Caco-2 (cell line): ENCODE measurements around the gene KRTAP4-6. TPM values are rescaled to one million over a fixed set of nuclear protein-coding genes. Genes with fewer than 3 reads are reported as not detected.

Experiments
- BruUV-seq: library from RNA; stranded (reverse); fragments of 400-500 nt; replicated peaks from 2 replicates; lab custom pipeline; 2021; lab: Mats Ljungman, UMichigan
- CTCF ChIA-PET: fragments of 300-600 bp; sonication (Branson Sonifier 250); formaldehyde crosslinking; loops from one replicate; lab custom pipeline; 2022; ENCODE audit warnings: antibody characterized with exemption; lab: Charles Lee
- POLR2A ChIA-PET: fragments of 300-600 bp; sonication (Branson Sonifier 250); formaldehyde crosslinking; loops from one replicate; lab custom pipeline; 2022; ENCODE audit warnings: antibody characterized with exemption; lab: Charles Lee
- DNase-seq, 2 experiments: peaks; one replicate each; pipeline versions ENCODE4 v3.0.0 to v3.0.0-alpha.2; 2020 to 2022
- H3K27me3 ChIP-seq: replicated peaks from 2 replicates; pipeline ENCODE4 v1.6.0; 2011; ENCODE audit warnings: low read length; ENCODE audit not compliant: control insufficient read depth, insufficient read depth
- H3K36me3 ChIP-seq: 2 replicates; pipeline ENCODE4 v1.5.1; 2011; ENCODE audit warnings: low read length; ENCODE audit not compliant: control insufficient read depth, insufficient read depth
- H3K4me1 ChIP-seq: fragments of 250-450 bp; sonication (Bioruptor Pico); 2 replicates; pipeline ENCODE4 v1.5.1; 2020; ENCODE audit warnings: mild to moderate bottlenecking
- H3K4me3 ChIP-seq: 2 replicates; pipeline ENCODE4 v1.5.1; 2011; ENCODE audit warnings: low read depth, mild to moderate bottlenecking, control low read depth, low read length
- H3K9me3 ChIP-seq: fragments of 250-450 bp; sonication (Bioruptor Pico); 2 replicates; pipeline ENCODE4 v1.5.1; 2020; ENCODE audit warnings: mild to moderate bottlenecking, moderate library complexity
- H3K27ac Mint-ChIP-seq: one replicate; pipeline ENCODE4 v1.8.0; 2022; ENCODE audit warnings: mixed read lengths; ENCODE audit not compliant: unreplicated experiment
- H3K27me3 Mint-ChIP-seq: one replicate; pipeline ENCODE4 v1.8.0; 2022; ENCODE audit warnings: mixed read lengths; ENCODE audit not compliant: insufficient read depth, unreplicated experiment
- H3K36me3 Mint-ChIP-seq: one replicate; pipeline ENCODE4 v1.8.0; 2022; ENCODE audit warnings: mild to moderate bottlenecking, mixed read lengths; ENCODE audit not compliant: insufficient read depth, unreplicated experiment
- H3K4me1 Mint-ChIP-seq: one replicate; pipeline ENCODE4 v1.8.0; 2022; ENCODE audit warnings: low read depth, mixed read lengths; ENCODE audit not compliant: unreplicated experiment
- H3K4me3 Mint-ChIP-seq: one replicate; pipeline ENCODE4 v1.8.0; 2022; ENCODE audit warnings: mild to moderate bottlenecking, moderate library complexity, mixed read lengths; ENCODE audit not compliant: unreplicated experiment
- H3K9me3 Mint-ChIP-seq: one replicate; pipeline ENCODE4 v1.8.0; 2022; ENCODE audit warnings: mixed read lengths; ENCODE audit not compliant: unreplicated experiment
- CTCF ChIP-seq, 2 experiments: fragments of 200-600 bp in 1 of 2; IDR thresholded peaks; 1 replicate in 1 of 2; 2 replicates in 1 of 2; pipeline versions ENCODE4 v1.5.1 to v1.8.0; 2011 to 2022; ENCODE audit warnings: antibody characterized with exemption in 1 of 2, control low read depth in 1 of 2, inconsistent platforms in 1 of 2, low read depth in 1 of 2, low read length in 1 of 2, mild to moderate bottlenecking in 1 of 2, moderate library complexity in 1 of 2; ENCODE audit not compliant: insufficient read depth in 1 of 2, severe bottlenecking in 1 of 2, unreplicated experiment in 1 of 2
- intact Hi-C: fragments of 100-400 bp; cut with micrococcal nuclease; formaldehyde crosslinking; loops from one replicate; pipeline ENCODE4 v1.10.0; 2022; ENCODE audit not compliant: unreplicated experiment
- total RNA-seq: library from RNA; stranded (reverse); gene quantifications from 2 replicates; pipeline ENCODE4 v1.2.3, GENCODE V29; 2022

The KRTAP4-6 gene
- total RNA-seq, 1 experiment from 2014 or later, result not detected

DNA sequence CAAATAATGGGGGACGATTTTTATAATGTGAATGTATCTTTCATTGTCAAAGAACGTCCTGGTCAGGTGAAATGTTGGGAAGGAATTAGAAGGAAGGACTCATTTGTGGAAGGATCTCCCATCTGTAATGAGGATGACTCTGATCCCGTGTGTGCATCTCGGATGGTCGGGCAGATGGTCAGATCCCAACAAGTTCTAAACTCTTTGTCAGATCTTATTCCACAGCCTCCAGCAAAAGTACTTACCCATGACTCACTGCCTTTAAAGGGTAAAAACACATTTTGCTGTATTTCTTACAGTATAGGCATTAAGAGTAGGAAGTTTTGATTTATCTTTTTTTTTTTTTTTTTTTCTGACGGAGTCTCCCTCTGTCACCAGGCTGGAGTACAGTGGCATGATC, 41.9 kb downstream of the KRTAP4-6 start:
- Histone ChIP-seq H3K27me3 (no peaks in the 10 kb centered on the region), H3K4me3 (no peak overlapping the region), H3K9me3 (no peaks in the 10 kb centered on the region), H3K4me1 (peaks cover 10% of the 10 kb centered on the region; the same call in 1 of the 2 replicates), H3K36me3 (no peaks in the 10 kb centered on the region)
- DNase-seq, result no peak
- ChIA-PET POLR2A (no interaction called here), CTCF (no interaction called here)
- no peaks in the 10 kb centered on the region for H3K36me3 Mint-ChIP-seq
- intact Hi-C loops, result no loop called here
- TF ChIP-seq CTCF (IDR thresholded peaks at IDR 0.05; ENCODE audit: insufficient read depth in 1 of 2, low read depth in 1 of 2, low read length in 1 of 2, severe bottlenecking in 1 of 2, unreplicated experiment in 1 of 2), result no peak
- no peaks in the 10 kb centered on the region for H3K27me3 Mint-ChIP-seq
- BruUV-seq, result no TSS peak
- peaks cover 22% of the 10 kb centered on the region for H3K4me1 Mint-ChIP-seq
- H3K9me3 Mint-ChIP-seq, result no peaks in the 10 kb centered on the region
- no peak overlapping the region for H3K27ac Mint-ChIP-seq
- no peak overlapping the region for H3K4me3 Mint-ChIP-seq

GRCh38 chr17:41098042-41098441, 42.3 kb downstream of the KRTAP4-6 start, which contains the start of gene KRTAP4-8:
KRTAP4-8 (minus strand) TSS chr17:41098142; CDS start chr17:41098084, 58 bp downstream.
- CTCF ChIA-PET, result no interaction called here
- no peak within 1 kb of the TSS for H3K4me3 ChIP-seq
- Mint-ChIP-seq H3K9me3 (no peaks in the 10 kb centered on the region), H3K27me3 (no peaks in the 10 kb centered on the region), H3K36me3 (no peaks in the 10 kb centered on the region), H3K27ac (peak within 1 kb of the TSS; percentile 52), H3K4me1 (peaks cover 22% of the 10 kb centered on the region), H3K4me3 (no peak within 1 kb of the TSS)
- no peaks in the 10 kb centered on the region for H3K36me3 ChIP-seq
- POLR2A ChIA-PET, result interaction anchor here (0.6 kb wide), 1 partner anchor 196 kb away, joined by 3 read pairs; no protein-coding TSS in a partner anchor
- BruUV-seq, result no TSS peak
- DNase-seq, result no peak
- H3K27me3 ChIP-seq, result no peaks in the 10 kb centered on the region
- H3K4me1 ChIP-seq, result peaks cover 10% of the 10 kb centered on the region; the same call in 1 of the 2 replicates
- TF ChIP-seq CTCF (IDR thresholded peaks at IDR 0.05; ENCODE audit: insufficient read depth in 1 of 2, low read depth in 1 of 2, low read length in 1 of 2, severe bottlenecking in 1 of 2, unreplicated experiment in 1 of 2), result no peak
- intact Hi-C loops, result no loop called here
- H3K9me3 ChIP-seq, result no peaks in the 10 kb centered on the region

GRCh38 chr17:41096055-41096454, 44.3 kb downstream of the KRTAP4-6 start:
- no peak overlapping the region for H3K27ac Mint-ChIP-seq
- no peaks in the 10 kb centered on the region for H3K27me3 ChIP-seq

More at GRCh38 chr17:41096055-41096454, 44.3 kb downstream of the KRTAP4-6 start:
- H3K4me3 Mint-ChIP-seq, result no peak overlapping the region
- H3K36me3 Mint-ChIP-seq, result no peaks in the 10 kb centered on the region
- H3K9me3 Mint-ChIP-seq, result no peaks in the 10 kb centered on the region
- Histone ChIP-seq H3K9me3 (peaks cover 4% of the 10 kb centered on the region; the same call in 1 of the 2 replicates), H3K4me3 (no peak overlapping the region), H3K4me1 (peaks cover 10% of the 10 kb centered on the region; the same call in 1 of the 2 replicates), H3K36me3 (no peaks in the 10 kb centered on the region)
- ChIA-PET POLR2A (no interaction called here), CTCF (no interaction called here)
- H3K27me3 Mint-ChIP-seq, result no peaks in the 10 kb centered on the region
- peaks cover 22% of the 10 kb centered on the region for H3K4me1 Mint-ChIP-seq
- intact Hi-C loops, result no loop called here
- no peak for TF ChIP-seq CTCF (IDR thresholded peaks at IDR 0.05; ENCODE audit: insufficient read depth in 1 of 2, low read depth in 1 of 2, low read length in 1 of 2, severe bottlenecking in 1 of 2, unreplicated experiment in 1 of 2)
- no peak for DNase-seq
- no TSS peak for BruUV-seq

Other genes starting within 250 kb of the KRTAP4-6 start
- 43.6 and 47.1 TPM in 2 replicates for gene KRT23, start 202.9 kb downstream of the KRTAP4-6 start, total RNA-seq
- gene KRT39, start 173.6 kb downstream of the KRTAP4-6 start, total RNA-seq, result not detected in 2 replicates
- gene KRT40, start 156.2 kb downstream of the KRTAP4-6 start, total RNA-seq, result not detected in 2 replicates
- gene KRTAP3-3, start 146.4 kb downstream of the KRTAP4-6 start, total RNA-seq, result not detected in 2 replicates
- gene KRTAP3-2, start 140.6 kb downstream of the KRTAP4-6 start, total RNA-seq, result not detected in 2 replicates
- 7.4 and 7.9 TPM in 2 replicates for gene KRTAP3-1, start 131.4 kb downstream of the KRTAP4-6 start, total RNA-seq
- gene KRTAP1-5, start 113.3 kb downstream of the KRTAP4-6 start, total RNA-seq, result not detected in 2 replicates
- gene KRTAP1-4, start 110.3 kb downstream of the KRTAP4-6 start, total RNA-seq, result not detected in 2 replicates
- not detected in 2 replicates for gene KRTAP1-3, start 105.7 kb downstream of the KRTAP4-6 start, total RNA-seq
- not detected in 2 replicates for gene KRTAP1-1, start 99.1 kb downstream of the KRTAP4-6 start, total RNA-seq
- not detected in 2 replicates for gene KRTAP2-1, start 93.2 kb downstream of the KRTAP4-6 start, total RNA-seq
- gene KRTAP2-2, start 85.3 kb downstream of the KRTAP4-6 start, total RNA-seq, result not detected in 2 replicates
- gene KRTAP2-3, start 80.4 kb downstream of the KRTAP4-6 start, total RNA-seq, result 3.7 and 4.9 TPM in 2 replicates
- gene KRTAP2-4, start 74.7 kb downstream of the KRTAP4-6 start, total RNA-seq, result not detected in 2 replicates
- gene KRTAP4-7, start 56.4 kb downstream of the KRTAP4-6 start, total RNA-seq, result not detected in 2 replicates
- gene KRTAP4-8, start 42.4 kb downstream of the KRTAP4-6 start, total RNA-seq, result not detected in 2 replicates
- gene KRTAP4-16, start 38.3 kb downstream of the KRTAP4-6 start, total RNA-seq, result not detected in 2 replicates
- gene KRTAP4-9, start 35.2 kb downstream of the KRTAP4-6 start, total RNA-seq, result not detected in 2 replicates
- gene KRTAP4-11, start 22.2 kb downstream of the KRTAP4-6 start, total RNA-seq, result not detected in 2 replicates
- gene KRTAP4-12, start 16.4 kb downstream of the KRTAP4-6 start, total RNA-seq, result not detected in 2 replicates
- gene KRTAP4-5, start 9.3 kb upstream of the KRTAP4-6 start, total RNA-seq, result not detected in 2 replicates
- not detected in 2 replicates for gene KRTAP4-4, start 20.2 kb upstream of the KRTAP4-6 start, total RNA-seq
- gene KRTAP4-3, start 27.7 kb upstream of the KRTAP4-6 start, total RNA-seq, result not detected in 2 replicates
- not detected in 2 replicates for gene KRTAP4-2, start 37.7 kb upstream of the KRTAP4-6 start, total RNA-seq
- gene KRTAP4-1, start 44.4 kb upstream of the KRTAP4-6 start, total RNA-seq, result 0.49 TPM in 1 of 2 replicates, not detected in the other
- not detected in 2 replicates for gene KRTAP9-1, start 49.3 kb upstream of the KRTAP4-6 start, total RNA-seq
- gene KRTAP9-2, start 86.1 kb upstream of the KRTAP4-6 start, total RNA-seq, result not detected in 2 replicates
- gene KRTAP9-3, start 91.9 kb upstream of the KRTAP4-6 start, total RNA-seq, result not detected in 2 replicates
- not detected in 2 replicates for gene KRTAP9-8, start 97.5 kb upstream of the KRTAP4-6 start, total RNA-seq
- gene KRTAP9-4, start 109.1 kb upstream of the KRTAP4-6 start, total RNA-seq, result not detected in 2 replicates
- not detected in 2 replicates for gene KRTAP9-9, start 114.8 kb upstream of the KRTAP4-6 start, total RNA-seq
- not detected in 2 replicates for gene KRTAP9-6, start 124.8 kb upstream of the KRTAP4-6 start, total RNA-seq
- gene KRTAP9-7, start 135.2 kb upstream of the KRTAP4-6 start, total RNA-seq, result not detected in 2 replicates
- not detected in 2 replicates for gene KRTAP29-1, start 162.3 kb upstream of the KRTAP4-6 start, total RNA-seq
- not detected in 2 replicates for gene KRTAP16-1, start 168.8 kb upstream of the KRTAP4-6 start, total RNA-seq
- not detected in 2 replicates for gene KRTAP17-1, start 175.2 kb upstream of the KRTAP4-6 start, total RNA-seq
- not detected in 2 replicates for gene KRT33A, start 210.3 kb upstream of the KRTAP4-6 start, total RNA-seq
- gene KRT33B, start 229.3 kb upstream of the KRTAP4-6 start, total RNA-seq, result not detected in 2 replicates
- not detected in 2 replicates for gene KRT34, start 241.8 kb upstream of the KRTAP4-6 start, total RNA-seq